OCI-LY1 (cell line): Measurements from ENCODE around the gene CLCA4.

Source experiments
- H2AFZ ChIP-seq: fragments of 200-600 bp; sonication (generic), shearing (Covaris generic); 2 replicates; pipeline ENCODE4 v1.6.0; 2014; ENCODE audit warnings: antibody characterized with exemption, mild to moderate bottlenecking, low read length
- H3F3A ChIP-seq: fragments of 200-600 bp; sonication (generic), shearing (Covaris generic); 2 replicates; pipeline ENCODE4 v1.6.0; 2014; ENCODE audit warnings: mild to moderate bottlenecking, antibody characterized with exemption, low read length, moderate library complexity; ENCODE audit not compliant: insufficient read depth
- H3K27ac ChIP-seq: fragments of 200-600 bp; sonication (generic); 2 replicates; pipeline ENCODE4 v1.5.1; 2014; ENCODE audit warnings: low read length, mixed run types, mild to moderate bottlenecking, low read depth; ENCODE audit not compliant: poor library complexity, severe bottlenecking
- H3K27me3 ChIP-seq: fragments of 200-600 bp; sonication (generic); 2 replicates; pipeline ENCODE4 v1.6.0; 2014; ENCODE audit warnings: antibody characterized with exemption, mild to moderate bottlenecking, low read length, moderate library complexity; ENCODE audit not compliant: insufficient read depth
- H3K36me3 ChIP-seq: fragments of 200-600 bp; sonication (generic); 2 replicates; pipeline ENCODE4 v1.6.1; 2014; ENCODE audit warnings: mild to moderate bottlenecking, antibody characterized with exemption, low read length, moderate library complexity, mixed read lengths; ENCODE audit not compliant: insufficient read depth
- H3K4me1 ChIP-seq: fragments of 200-600 bp; sonication (generic); 2 replicates; pipeline ENCODE4 v1.5.1; 2014; ENCODE audit warnings: mild to moderate bottlenecking, low read length, moderate library complexity; ENCODE audit not compliant: insufficient read depth, severe bottlenecking
- H3K4me2 ChIP-seq: fragments of 200-600 bp; sonication (generic), shearing (Covaris generic); 2 replicates; pipeline ENCODE4 v1.6.1; 2014; ENCODE audit warnings: low read length
- H3K4me3 ChIP-seq: fragments of 200-600 bp; sonication (generic); 2 replicates; pipeline ENCODE4 v1.5.1; 2014; ENCODE audit warnings: low read length, low read depth, mild to moderate bottlenecking, mixed read lengths; ENCODE audit not compliant: poor library complexity, severe bottlenecking
- H3K79me2 ChIP-seq: fragments of 200-600 bp; shearing (Covaris generic); 2 replicates; pipeline ENCODE4 v1.6.1; 2016; ENCODE audit warnings: mixed run types, low read length, mixed read lengths; ENCODE audit not compliant: insufficient read depth
- H3K9ac ChIP-seq: fragments of 200-600 bp; sonication (generic), shearing (Covaris generic); 2 replicates; pipeline ENCODE4 v1.6.1; 2014; ENCODE audit warnings: mild to moderate bottlenecking, low read length, mixed read lengths
- H3K9me2 ChIP-seq: fragments of 200-600 bp; sonication (generic), shearing (Covaris generic); 2 replicates; pipeline ENCODE4 v1.6.1; 2014; ENCODE audit warnings: low read depth, mild to moderate bottlenecking, low read length, mixed read lengths
- H3K9me3 ChIP-seq: fragments of 200-600 bp; shearing (Covaris generic); 2 replicates; pipeline ENCODE4 v1.6.1; 2014; ENCODE audit warnings: low read length, mixed read lengths
- H4K20me1 ChIP-seq: fragments of 200-600 bp; sonication (generic), shearing (Covaris generic); 2 replicates; pipeline ENCODE4 v1.6.0; 2016; ENCODE audit warnings: mild to moderate bottlenecking, low read length; ENCODE audit not compliant: insufficient read depth
- CTCF ChIP-seq: fragments of 200-600 bp; sonication (generic), shearing (Covaris generic); IDR thresholded peaks from 2 replicates; pipeline ENCODE4 v1.5.1; 2017; ENCODE audit warnings: mild to moderate bottlenecking, antibody characterized with exemption, low read length, moderate library complexity, mixed read lengths
- EZH2 ChIP-seq: fragments of 200-600 bp; sonication (generic), shearing (Covaris generic); IDR thresholded peaks from 2 replicates; pipeline ENCODE4 v1.8.0; 2017; ENCODE audit warnings: borderline replicate concordance, mixed run types, mild to moderate bottlenecking, antibody characterized with exemption, low read length, moderate library complexity, mixed read lengths

CLCA4 gene

DNA sequence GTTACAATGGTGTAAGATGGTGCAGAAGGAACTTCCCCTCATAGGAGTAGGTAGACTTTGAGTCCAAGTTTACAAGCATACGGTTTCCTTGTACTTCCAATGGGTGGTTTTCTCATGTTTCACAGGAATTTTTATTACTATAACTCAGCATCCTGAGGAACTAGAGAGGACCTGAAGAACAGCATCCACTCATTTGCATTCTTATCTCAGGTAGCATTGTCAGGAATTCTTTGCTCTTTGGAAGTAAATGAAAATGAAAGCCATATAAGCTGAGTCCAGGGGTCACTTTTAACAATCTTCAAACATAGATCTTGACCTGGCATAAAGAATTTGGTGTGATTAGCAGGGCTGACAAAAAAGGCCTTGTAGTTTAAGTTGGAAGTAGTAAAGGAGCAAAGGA lies 34.4 kb downstream of the CLCA4 start:
- Histone ChIP-seq H3K9ac (no peak overlapping the region), H3K27ac (no peak overlapping the region), H3K36me3 (no peaks in the 10 kb centered on the region), H4K20me1 (no peaks in the 10 kb centered on the region), H3K27me3 (no peaks in the 10 kb centered on the region), H3K4me1 (no peaks in the 10 kb centered on the region), H3F3A (no peaks in the 10 kb centered on the region), H3K9me3 (no peaks in the 10 kb centered on the region), H3K79me2 (no peaks in the 10 kb centered on the region), H3K9me2 (no peaks in the 10 kb centered on the region), H3K4me2 (no peak overlapping the region), H2AFZ (no peak overlapping the region), H3K4me3 (no peak overlapping the region)
- TF ChIP-seq EZH2 = no peak
- no peak for TF ChIP-seq CTCF

- Histone ChIP-seq H4K20me1 (no peaks in the 10 kb centered on the region), H3K9ac (no peak overlapping the region), H2AFZ (no peak overlapping the region), H3K27me3 (no peaks in the 10 kb centered on the region), H3K79me2 (no peaks in the 10 kb centered on the region), H3K9me3 (no peaks in the 10 kb centered on the region), H3K4me1 (no peaks in the 10 kb centered on the region), H3K27ac (no peak overlapping the region), H3K4me2 (no peak overlapping the region), H3F3A (no peaks in the 10 kb centered on the region), H3K4me3 (no peak overlapping the region), H3K36me3 (no peaks in the 10 kb centered on the region), H3K9me2 (no peaks in the 10 kb centered on the region)
- TF ChIP-seq EZH2 (no peak), CTCF (no peak)
Observed at GRCh38 chr1:86582161-86582560, 35.3 kb downstream of the CLCA4 start.

DNA sequence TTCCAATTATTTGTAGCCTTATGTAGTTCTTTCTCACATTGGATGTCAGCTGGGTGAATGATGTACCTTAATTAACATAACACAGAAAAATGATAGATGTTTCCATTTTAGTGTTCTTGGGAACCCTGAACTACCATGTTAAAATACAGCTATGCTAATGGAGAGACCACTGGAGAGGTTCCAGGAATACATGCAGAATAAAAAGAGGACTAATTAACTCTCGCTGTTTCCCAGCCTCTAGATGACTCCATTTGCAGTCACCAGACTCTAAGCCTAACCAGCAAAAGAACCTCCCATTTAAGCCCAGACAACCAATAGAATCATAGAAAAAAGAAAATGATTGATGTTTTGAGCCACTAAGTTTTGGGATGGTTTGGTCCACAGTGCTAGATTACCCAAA lies 36.2 kb downstream of the CLCA4 start:
- Histone ChIP-seq H3K4me3 (no peak overlapping the region), H3K4me2 (no peak overlapping the region)

More for the DNA sequence above, 36.2 kb downstream of the CLCA4 start:
- Histone ChIP-seq H3K9ac (no peak overlapping the region), H3F3A (no peaks in the 10 kb centered on the region), H2AFZ (no peak overlapping the region), H3K79me2 (no peaks in the 10 kb centered on the region), H4K20me1 (no peaks in the 10 kb centered on the region), H3K4me1 (no peaks in the 10 kb centered on the region), H3K27ac (no peak overlapping the region), H3K9me2 (no peaks in the 10 kb centered on the region), H3K36me3 (no peaks in the 10 kb centered on the region), H3K27me3 (no peaks in the 10 kb centered on the region), H3K9me3 (no peaks in the 10 kb centered on the region)
- TF ChIP-seq CTCF (no peak), EZH2 (no peak)
